ENCODE results near the gene SAMHD1. TPM values are rescaled to one million over a fixed set of nuclear protein-coding genes. Genes with fewer than 3 reads are reported as not detected.
A peak's percentile ranks its signal among the peaks of the same experiment; 100 is the strongest.

SAMHD1 gene
- total and polyA plus RNA-seq, 2 of the 13 experiments (the other 11 are each of a cell fraction or from before 2014, with no cell fraction given) = 16.9 to 43.5 TPM

DNA sequence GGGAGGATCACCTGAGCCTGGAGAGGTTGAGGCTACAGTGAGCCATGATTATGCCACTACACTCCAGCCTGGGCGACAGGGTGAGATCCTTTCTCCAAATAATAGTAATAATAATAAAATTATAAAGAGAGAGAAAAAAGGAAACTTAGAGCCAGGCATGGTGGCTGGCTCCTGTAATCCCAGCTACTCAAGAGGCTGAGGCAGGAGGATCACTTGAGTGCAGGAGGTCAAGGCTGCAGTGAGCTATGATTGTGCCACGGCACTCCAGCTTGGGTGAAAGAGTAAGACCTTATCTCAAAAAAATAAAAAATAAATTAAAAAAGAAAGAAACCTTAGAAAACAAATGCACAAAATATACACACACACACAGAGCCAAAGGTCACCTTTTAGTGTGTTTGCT is 5.2 kb upstream of the SAMHD1 start (continued):
- TF ChIP-seq, protein P1, sequence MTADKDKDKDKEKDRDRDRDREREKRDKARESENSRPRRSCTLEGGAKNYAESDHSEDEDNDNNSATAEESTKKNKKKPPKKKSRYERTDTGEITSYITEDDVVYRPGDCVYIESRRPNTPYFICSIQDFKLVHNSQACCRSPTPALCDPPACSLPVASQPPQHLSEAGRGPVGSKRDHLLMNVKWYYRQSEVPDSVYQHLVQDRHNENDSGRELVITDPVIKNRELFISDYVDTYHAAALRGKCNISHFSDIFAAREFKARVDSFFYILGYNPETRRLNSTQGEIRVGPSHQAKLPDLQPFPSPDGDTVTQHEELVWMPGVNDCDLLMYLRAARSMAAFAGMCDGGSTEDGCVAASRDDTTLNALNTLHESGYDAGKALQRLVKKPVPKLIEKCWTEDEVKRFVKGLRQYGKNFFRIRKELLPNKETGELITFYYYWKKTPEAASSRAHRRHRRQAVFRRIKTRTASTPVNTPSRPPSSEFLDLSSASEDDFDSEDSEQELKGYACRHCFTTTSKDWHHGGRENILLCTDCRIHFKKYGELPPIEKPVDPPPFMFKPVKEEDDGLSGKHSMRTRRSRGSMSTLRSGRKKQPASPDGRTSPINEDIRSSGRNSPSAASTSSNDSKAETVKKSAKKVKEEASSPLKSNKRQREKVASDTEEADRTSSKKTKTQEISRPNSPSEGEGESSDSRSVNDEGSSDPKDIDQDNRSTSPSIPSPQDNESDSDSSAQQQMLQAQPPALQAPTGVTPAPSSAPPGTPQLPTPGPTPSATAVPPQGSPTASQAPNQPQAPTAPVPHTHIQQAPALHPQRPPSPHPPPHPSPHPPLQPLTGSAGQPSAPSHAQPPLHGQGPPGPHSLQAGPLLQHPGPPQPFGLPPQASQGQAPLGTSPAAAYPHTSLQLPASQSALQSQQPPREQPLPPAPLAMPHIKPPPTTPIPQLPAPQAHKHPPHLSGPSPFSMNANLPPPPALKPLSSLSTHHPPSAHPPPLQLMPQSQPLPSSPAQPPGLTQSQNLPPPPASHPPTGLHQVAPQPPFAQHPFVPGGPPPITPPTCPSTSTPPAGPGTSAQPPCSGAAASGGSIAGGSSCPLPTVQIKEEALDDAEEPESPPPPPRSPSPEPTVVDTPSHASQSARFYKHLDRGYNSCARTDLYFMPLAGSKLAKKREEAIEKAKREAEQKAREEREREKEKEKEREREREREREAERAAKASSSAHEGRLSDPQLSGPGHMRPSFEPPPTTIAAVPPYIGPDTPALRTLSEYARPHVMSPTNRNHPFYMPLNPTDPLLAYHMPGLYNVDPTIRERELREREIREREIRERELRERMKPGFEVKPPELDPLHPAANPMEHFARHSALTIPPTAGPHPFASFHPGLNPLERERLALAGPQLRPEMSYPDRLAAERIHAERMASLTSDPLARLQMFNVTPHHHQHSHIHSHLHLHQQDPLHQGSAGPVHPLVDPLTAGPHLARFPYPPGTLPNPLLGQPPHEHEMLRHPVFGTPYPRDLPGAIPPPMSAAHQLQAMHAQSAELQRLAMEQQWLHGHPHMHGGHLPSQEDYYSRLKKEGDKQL (CRISPR knock-in tag; IDR thresholded peaks at IDR 0.05; ENCODE audit: low read depth) = no peak
- TF ChIP-seq NPAS2 (CRISPR knock-in tag; IDR thresholded peaks at IDR 0.05; ENCODE audit: borderline replicate concordance) = no peak
- no peak for TF ChIP-seq MAZ (IDR thresholded peaks at IDR 0.05; ENCODE audit: borderline replicate concordance, low read depth, low read length)
- TF ChIP-seq MAZ (CRISPR knock-in tag; IDR thresholded peaks at IDR 0.05; ENCODE audit: low read depth) = no peak
- no peak for TF ChIP-seq AGO2 (optimal IDR thresholded peaks at IDR 0.05; ENCODE audit: low read depth, low read length)
- TF ChIP-seq, protein P2, sequence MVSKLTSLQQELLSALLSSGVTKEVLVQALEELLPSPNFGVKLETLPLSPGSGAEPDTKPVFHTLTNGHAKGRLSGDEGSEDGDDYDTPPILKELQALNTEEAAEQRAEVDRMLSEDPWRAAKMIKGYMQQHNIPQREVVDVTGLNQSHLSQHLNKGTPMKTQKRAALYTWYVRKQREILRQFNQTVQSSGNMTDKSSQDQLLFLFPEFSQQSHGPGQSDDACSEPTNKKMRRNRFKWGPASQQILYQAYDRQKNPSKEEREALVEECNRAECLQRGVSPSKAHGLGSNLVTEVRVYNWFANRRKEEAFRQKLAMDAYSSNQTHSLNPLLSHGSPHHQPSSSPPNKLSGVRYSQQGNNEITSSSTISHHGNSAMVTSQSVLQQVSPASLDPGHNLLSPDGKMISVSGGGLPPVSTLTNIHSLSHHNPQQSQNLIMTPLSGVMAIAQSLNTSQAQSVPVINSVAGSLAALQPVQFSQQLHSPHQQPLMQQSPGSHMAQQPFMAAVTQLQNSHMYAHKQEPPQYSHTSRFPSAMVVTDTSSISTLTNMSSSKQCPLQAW (CRISPR knock-in tag; IDR thresholded peaks at IDR 0.05) = no peak
- TF ChIP-seq TCF7L2 (IDR thresholded peaks at IDR 0.05; ENCODE audit: low read depth, low read length) = no peak
- TF ChIP-seq, protein P3, sequence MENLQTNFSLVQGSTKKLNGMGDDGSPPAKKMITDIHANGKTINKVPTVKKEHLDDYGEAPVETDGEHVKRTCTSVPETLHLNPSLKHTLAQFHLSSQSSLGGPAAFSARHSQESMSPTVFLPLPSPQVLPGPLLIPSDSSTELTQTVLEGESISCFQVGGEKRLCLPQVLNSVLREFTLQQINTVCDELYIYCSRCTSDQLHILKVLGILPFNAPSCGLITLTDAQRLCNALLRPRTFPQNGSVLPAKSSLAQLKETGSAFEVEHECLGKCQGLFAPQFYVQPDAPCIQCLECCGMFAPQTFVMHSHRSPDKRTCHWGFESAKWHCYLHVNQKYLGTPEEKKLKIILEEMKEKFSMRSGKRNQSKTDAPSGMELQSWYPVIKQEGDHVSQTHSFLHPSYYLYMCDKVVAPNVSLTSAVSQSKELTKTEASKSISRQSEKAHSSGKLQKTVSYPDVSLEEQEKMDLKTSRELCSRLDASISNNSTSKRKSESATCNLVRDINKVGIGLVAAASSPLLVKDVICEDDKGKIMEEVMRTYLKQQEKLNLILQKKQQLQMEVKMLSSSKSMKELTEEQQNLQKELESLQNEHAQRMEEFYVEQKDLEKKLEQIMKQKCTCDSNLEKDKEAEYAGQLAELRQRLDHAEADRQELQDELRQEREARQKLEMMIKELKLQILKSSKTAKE (CRISPR knock-in tag; IDR thresholded peaks at IDR 0.05; ENCODE audit: borderline replicate concordance) = 0 out of 2 replicates have a peak, but pooled peaks have one; percentile 26
- no peak for TF ChIP-seq GABPB1 (CRISPR knock-in tag; IDR thresholded peaks at IDR 0.05)
- TF ChIP-seq, protein P4, sequence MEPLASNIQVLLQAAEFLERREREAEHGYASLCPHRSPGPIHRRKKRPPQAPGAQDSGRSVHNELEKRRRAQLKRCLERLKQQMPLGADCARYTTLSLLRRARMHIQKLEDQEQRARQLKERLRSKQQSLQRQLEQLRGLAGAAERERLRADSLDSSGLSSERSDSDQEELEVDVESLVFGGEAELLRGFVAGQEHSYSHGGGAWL (CRISPR knock-in tag; IDR thresholded peaks at IDR 0.05) = no peak
- no peak for TF ChIP-seq TRIM24 (CRISPR knock-in tag; IDR thresholded peaks at IDR 0.05)
- TF ChIP-seq TBL1XR1 (IDR thresholded peaks at IDR 0.05; ENCODE audit: borderline replicate concordance, low read length, partially characterized antibody) = no peak
- TF ChIP-seq, protein P5, sequence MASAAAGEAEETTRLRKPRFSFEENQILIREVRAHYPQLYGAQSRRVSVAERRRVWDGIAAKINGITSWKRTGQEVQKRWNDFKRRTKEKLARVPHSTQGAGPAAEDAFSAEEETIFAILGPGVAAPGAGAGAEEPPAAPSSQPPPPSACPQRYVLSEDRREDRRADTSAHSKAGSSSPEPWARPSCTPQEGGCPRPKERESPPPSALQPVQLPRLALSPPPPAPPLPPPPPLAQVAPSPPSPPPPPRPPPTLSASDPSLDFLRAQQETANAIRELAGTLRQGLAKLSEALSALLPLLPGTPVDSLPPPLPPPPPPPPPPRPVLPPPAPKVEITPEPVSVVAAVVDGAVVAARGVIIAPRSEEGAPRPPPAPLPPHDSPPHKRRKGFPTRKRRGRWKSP (CRISPR knock-in tag; IDR thresholded peaks at IDR 0.05) = no peak
